K562 (cell line): ENCODE data around the gene SNRNP70. TPM values are rescaled to one million over a fixed set of nuclear protein-coding genes. Genes with fewer than 3 reads are reported as not detected.

Experiments used
- ARID1B ChIP-seq: fragments of 450-650 bp; IDR thresholded peaks from 2 replicates; pipeline ENCODE4 v1.6.1; 2016; ENCODE audit warnings: antibody characterized with exemption, mild to moderate bottlenecking, inconsistent platforms
- ARID3A ChIP-seq: IDR thresholded peaks from 2 replicates; pipeline ENCODE4 v1.6.1; 2012; ENCODE audit warnings: low read depth, low read length, improper control_type of control experiment, borderline replicate concordance
- CBX8 ChIP-seq: fragments of 200-600 bp; sonication (generic); IDR thresholded peaks from 2 replicates; pipeline ENCODE4 v1.6.1; 2012; ENCODE audit warnings: borderline replicate concordance, mixed run types, low read depth, mild to moderate bottlenecking, moderate library complexity, mixed read lengths, low read length, control low read depth, inconsistent platforms; ENCODE audit not compliant: poor library complexity, severe bottlenecking; ENCODE audit errors: extremely low read depth
- DACH1 ChIP-seq: fragments of 450-650 bp; IDR thresholded peaks from 2 replicates; pipeline ENCODE4 v1.6.1; 2018; ENCODE audit not compliant: partially characterized antibody
- ERF ChIP-seq: fragments of 450-650 bp; formaldehyde crosslinking; IDR thresholded peaks from 2 replicates; pipeline ENCODE4 v1.4.0; 2020; ENCODE audit warnings: mild to moderate bottlenecking, mixed read lengths
- HOXB6 ChIP-seq: fragments of 250-450 bp; sonication (Bioruptor Pico); IDR thresholded peaks from 2 replicates; pipeline ENCODE4 v1.5.1; 2022; ENCODE audit warnings: mild to moderate bottlenecking, borderline replicate concordance
- LEF1 ChIP-seq: fragments of 450-650 bp; IDR thresholded peaks from 2 replicates; pipeline ENCODE4 v1.6.1; 2016; ENCODE audit warnings: mild to moderate bottlenecking
- POLR2AphosphoS5 ChIP-seq: IDR thresholded peaks from 2 replicates; pipeline ENCODE4 v1.6.1; 2011; ENCODE audit warnings: mild to moderate bottlenecking, low read depth, low read length, moderate library complexity; ENCODE audit not compliant: control insufficient read depth, insufficient read depth
- PPARD ChIP-seq: fragments of 250-450 bp; sonication (Bioruptor Pico); IDR thresholded peaks from 2 replicates; pipeline ENCODE4 v1.8.0; 2022; ENCODE audit warnings: inconsistent platforms, mild to moderate bottlenecking, moderate library complexity
- SMAD4 ChIP-seq: fragments of 250-450 bp; sonication (Bioruptor Pico); conservative IDR thresholded peaks from 2 replicates; pipeline ENCODE4 v1.8.0; 2021; ENCODE audit warnings: inconsistent platforms, mild to moderate bottlenecking, moderate library complexity
- SRSF1 ChIP-seq: fragments of 200-400 bp; formaldehyde crosslinking; IDR thresholded peaks from 2 replicates; pipeline ENCODE4 v1.6.1; 2017; ENCODE audit warnings: mild to moderate bottlenecking, low read depth, low read length, moderate library complexity
- ZBTB26 ChIP-seq: fragments of 450-650 bp; formaldehyde crosslinking; IDR thresholded peaks from 2 replicates; pipeline ENCODE4 v1.4.0; 2022; ENCODE audit warnings: missing genetic modification characterization
- ZFP30 ChIP-seq: fragments of 250-450 bp; sonication (Bioruptor Pico); IDR thresholded peaks from 2 replicates; pipeline ENCODE4 v1.8.0; 2022; ENCODE audit warnings: moderate library complexity, mild to moderate bottlenecking, inconsistent platforms, borderline replicate concordance
- ZNF134 ChIP-seq: fragments of 250-450 bp; sonication (Bioruptor Pico); conservative IDR thresholded peaks from 2 replicates; pipeline ENCODE4 v1.4.0; 2020
- ZNF592 ChIP-seq: fragments of 450-650 bp; IDR thresholded peaks from 2 replicates; pipeline ENCODE4 v1.6.1; 2017; ENCODE audit warnings: antibody characterized with exemption, mild to moderate bottlenecking
- ZNF696 ChIP-seq: fragments of 250-450 bp; sonication (Bioruptor Pico); conservative IDR thresholded peaks from 2 replicates; pipeline ENCODE4 v1.4.0; 2020; ENCODE audit warnings: mild to moderate bottlenecking, moderate library complexity
- ZNF75A ChIP-seq: fragments of 450-650 bp; formaldehyde crosslinking; IDR thresholded peaks from 2 replicates; pipeline ENCODE4 v1.4.0; 2020; ENCODE audit warnings: mild to moderate bottlenecking
- polyA plus RNA-seq, 8 experiments: library from polyadenylated mRNA; depleted of rRNA in 4 of 8; stranded (reverse) in 5 of 8; unstranded in 3 of 8; fragments of >200 nt; fragmentation: Nextera tagmentation in 2 of 8; fragmentation: Illumina TruSeq in 1 of 8; extraction: Ambion mirVana in 2 of 8; extraction: Trizol in 1 of 8; gene quantifications; 2 replicates each; pipeline versions ENCODE4 v1.2.1 to v1.2.3, GENCODE V29; 2011 to 2014; ENCODE audit warnings: inconsistent platforms in 1 of 8, missing spikeins in 1 of 8
- total RNA-seq, 7 experiments: library from RNA; depleted of rRNA in 6 of 7; stranded (reverse); fragments of >200 nt in 6 of 7; fragmentation: Illumina TruSeq in 2 of 7; extraction: Trizol in 2 of 7; gene quantifications; 2 replicates each; pipeline versions ENCODE4 v1.2.1 to v1.2.3, GENCODE V29; 2011 to 2021; ENCODE audit warnings: low replicate concordance in 1 of 7
- TF ChIP-seq, protein P1 (sequence below): fragments of 450-650 bp; IDR thresholded peaks from 2 replicates; pipeline ENCODE4 v1.6.1; 2016; ENCODE audit warnings: borderline replicate concordance

Gene SNRNP70
- total and polyA plus RNA-seq, 9 of the 15 experiments (the other 6 are each of a cell fraction or from before 2014, with no cell fraction given): 2.8 to 496 (median 136) TPM

DNA sequence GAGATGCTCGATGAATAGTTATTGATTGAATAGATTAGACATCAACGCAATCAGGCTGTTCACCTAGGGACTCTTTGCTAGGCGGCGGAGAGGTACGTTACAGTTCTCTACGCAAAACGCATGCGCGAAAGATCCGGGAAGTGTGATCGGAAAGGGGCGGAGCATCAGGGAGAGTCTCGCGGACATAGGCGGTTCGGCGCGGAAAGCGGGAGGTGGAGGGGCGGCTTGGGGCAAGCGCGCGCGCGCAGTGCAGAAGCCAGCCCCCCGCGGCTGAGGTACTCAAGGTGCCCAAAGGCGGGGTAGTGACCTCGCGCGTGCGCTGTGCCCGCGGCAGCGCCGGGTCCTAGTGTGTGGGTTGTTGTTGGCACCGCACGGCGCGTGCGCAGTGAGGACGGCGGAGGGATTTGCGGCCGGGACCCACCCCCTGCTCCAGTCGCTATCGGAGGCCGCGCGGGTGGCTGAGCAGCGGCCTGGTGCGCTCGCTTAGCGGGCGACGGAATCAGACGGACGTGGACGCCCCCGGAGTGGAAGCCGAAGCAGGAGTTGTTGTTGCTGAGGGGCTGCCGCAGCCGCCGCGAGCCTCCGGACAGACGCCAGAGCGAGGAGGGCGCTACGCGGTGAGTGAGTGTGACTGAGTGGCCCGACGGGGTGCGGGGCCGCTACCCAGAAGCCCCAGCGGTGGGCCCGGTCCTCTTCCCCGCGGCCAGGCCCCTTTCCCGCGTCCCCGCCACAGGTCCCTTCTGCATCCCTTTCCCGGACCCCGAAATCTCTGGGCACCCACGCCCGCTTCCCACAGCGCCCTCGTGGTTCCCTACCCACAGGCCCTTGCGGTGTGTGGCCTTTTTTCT lies at the start of gene SNRNP70 (continued):
- peak; percentile 23; the same call in 1 of the 2 replicates for TF ChIP-seq ARID1B
- no peak for TF ChIP-seq DACH1
- TF ChIP-seq ERF (CRISPR knock-in tag): 0 out of 2 replicates have a peak, but pooled peaks have one; percentile 83
- TF ChIP-seq SMAD4 (CRISPR knock-in tag): peak; percentile 61
- TF ChIP-seq, protein P1, sequence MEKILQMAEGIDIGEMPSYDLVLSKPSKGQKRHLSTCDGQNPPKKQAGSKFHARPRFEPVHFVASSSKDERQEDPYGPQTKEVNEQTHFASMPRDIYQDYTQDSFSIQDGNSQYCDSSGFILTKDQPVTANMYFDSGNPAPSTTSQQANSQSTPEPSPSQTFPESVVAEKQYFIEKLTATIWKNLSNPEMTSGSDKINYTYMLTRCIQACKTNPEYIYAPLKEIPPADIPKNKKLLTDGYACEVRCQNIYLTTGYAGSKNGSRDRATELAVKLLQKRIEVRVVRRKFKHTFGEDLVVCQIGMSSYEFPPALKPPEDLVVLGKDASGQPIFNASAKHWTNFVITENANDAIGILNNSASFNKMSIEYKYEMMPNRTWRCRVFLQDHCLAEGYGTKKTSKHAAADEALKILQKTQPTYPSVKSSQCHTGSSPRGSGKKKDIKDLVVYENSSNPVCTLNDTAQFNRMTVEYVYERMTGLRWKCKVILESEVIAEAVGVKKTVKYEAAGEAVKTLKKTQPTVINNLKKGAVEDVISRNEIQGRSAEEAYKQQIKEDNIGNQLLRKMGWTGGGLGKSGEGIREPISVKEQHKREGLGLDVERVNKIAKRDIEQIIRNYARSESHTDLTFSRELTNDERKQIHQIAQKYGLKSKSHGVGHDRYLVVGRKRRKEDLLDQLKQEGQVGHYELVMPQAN: peak; percentile 91; the same call in 1 of the 2 replicates
- peak; percentile 89 for TF ChIP-seq POLR2AphosphoS5
- TF ChIP-seq LEF1: 0 out of 2 replicates have a peak, but pooled peaks have one; percentile 58
- TF ChIP-seq PPARD (CRISPR knock-in tag): no peak
- no peak for TF ChIP-seq ZBTB26 (CRISPR knock-in tag)
- TF ChIP-seq HOXB6 (CRISPR knock-in tag): no peak
- no peak for TF ChIP-seq ARID3A
- TF ChIP-seq ZNF696 (CRISPR knock-in tag): no peak
- no peak for TF ChIP-seq ZFP30 (CRISPR knock-in tag)
- no peak for TF ChIP-seq SRSF1
- no peak for TF ChIP-seq ZNF75A (CRISPR knock-in tag)
- TF ChIP-seq ZNF592: peak; percentile 85
- TF ChIP-seq CBX8: no peak
- TF ChIP-seq ZNF134 (CRISPR knock-in tag): 0 out of 2 replicates have a peak, but pooled peaks have one; percentile 29
